ENCODE measurements around the gene TMEM163.
"Not testable (repeated sequence)": the region's sequence is repeated elsewhere in the genome, so short reads cannot be mapped to it uniquely, and the experiment has no call there.

The TMEM163 gene

DNA sequence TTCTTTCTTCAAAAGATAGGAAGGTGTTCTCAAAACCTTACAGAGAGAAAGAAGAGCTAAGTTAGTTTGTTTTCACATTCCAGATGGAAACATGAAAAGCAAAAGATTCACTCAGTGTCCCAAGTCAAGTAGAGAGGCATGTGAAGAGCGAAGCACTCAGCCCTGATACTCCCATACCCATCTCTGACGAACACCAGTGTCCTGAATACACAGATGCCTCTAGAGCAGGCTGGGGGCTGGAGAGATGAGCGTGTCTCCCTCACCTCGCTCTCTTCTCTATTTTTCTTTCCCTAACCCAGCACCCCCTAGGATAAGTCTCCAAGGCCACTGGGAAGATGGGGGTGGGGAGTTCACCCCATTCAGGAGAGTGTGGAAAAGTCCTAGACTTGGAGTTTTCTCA lies 227.8 kb downstream of the TMEM163 start:
- no peak for DNase-seq (ENCODE audit: low read depth in 2 of 2)

DNA sequence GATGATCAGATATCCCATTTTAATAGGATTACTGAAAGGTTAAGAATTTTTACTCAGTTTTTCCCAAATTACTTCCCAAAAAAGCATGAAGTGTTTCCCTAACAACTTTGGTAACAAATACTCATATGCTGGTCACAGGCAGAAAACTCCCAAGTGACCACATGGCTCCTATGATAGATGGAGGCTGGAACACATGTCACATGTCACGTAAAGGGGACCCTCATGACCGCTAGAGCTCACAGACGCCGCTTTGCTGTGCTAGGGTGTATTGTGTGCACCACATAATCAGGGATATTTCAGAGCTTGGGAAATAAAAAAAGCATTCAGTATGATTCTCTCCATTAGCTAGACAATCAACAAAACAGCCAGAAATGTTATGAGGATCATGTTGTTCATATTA lies 228.2 kb downstream of the TMEM163 start:
- DNase-seq (ENCODE audit: low read depth in 2 of 2): no peak

GRCh38 chr2:134489732-134490384 lies 228.9 kb downstream of the TMEM163 start:
- DNase-seq (ENCODE audit: low read depth in 2 of 2): no peak

- no peak for DNase-seq (ENCODE audit: low read depth in 2 of 2)
These were observed 235.9 kb downstream of the TMEM163 start for GRCh38 chr2:134482766-134483340.

GRCh38 chr2:134482131-134482723 lies 236.6 kb downstream of the TMEM163 start:
- DNase-seq (ENCODE audit: low read depth in 2 of 2): no peak

- no peak for DNase-seq (ENCODE audit: low read depth in 2 of 2)
These were observed 239.0 kb downstream of the TMEM163 start for GRCh38 chr2:134479696-134480330.

DNA sequence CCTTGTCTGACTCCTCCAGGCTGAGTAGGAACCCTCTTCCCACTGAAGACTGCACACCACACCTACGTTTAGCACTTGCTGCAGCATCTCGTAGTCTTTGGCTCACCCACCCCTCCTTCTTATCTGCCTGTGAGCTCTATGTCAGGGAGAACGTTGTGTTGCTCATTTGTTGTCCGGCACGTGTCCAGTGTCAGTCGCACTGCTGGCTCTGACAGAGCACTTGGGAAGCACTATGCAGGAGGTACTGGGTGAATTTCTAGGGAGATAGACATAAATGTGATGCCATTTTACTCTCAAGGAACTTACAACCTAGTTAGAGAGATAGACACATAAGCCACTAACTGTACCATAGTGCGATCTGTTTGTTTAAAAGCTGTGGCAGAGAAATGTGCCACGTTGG lies 241.8 kb downstream of the TMEM163 start:
- DNase-seq (ENCODE audit: low read depth in 2 of 2): not testable (repeated sequence)

DNA sequence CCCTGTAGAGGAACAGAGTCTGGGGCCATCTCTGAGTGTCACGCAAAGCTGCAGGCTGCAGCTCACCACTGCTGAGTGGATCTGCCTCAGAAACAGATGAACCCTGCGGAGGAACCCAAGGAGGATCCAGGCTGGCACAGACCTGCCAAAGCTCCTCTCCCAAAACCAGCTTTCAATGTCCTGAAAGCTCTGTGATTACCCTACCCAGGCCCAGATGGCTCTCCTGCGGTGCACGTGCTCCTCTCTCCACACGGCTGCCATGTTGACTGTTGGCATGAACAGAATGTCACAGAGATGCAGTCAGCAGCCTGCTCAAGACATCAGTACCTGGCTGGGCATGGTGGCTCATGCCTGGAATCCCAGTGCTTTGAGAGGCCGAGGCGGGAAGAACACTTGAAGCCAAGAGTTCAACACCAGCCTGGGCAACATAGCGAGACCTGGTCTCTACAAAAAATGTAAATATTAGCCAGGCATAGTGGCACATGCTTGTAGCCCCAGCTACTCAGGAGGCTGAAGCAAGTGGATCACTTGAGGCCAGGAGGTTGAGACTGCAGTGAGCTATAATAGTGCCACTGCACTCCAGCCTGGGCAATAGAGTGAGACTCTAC lies 248.1 kb downstream of the TMEM163 start:
- DNase-seq (ENCODE audit: low read depth in 2 of 2): no peak

DNA sequence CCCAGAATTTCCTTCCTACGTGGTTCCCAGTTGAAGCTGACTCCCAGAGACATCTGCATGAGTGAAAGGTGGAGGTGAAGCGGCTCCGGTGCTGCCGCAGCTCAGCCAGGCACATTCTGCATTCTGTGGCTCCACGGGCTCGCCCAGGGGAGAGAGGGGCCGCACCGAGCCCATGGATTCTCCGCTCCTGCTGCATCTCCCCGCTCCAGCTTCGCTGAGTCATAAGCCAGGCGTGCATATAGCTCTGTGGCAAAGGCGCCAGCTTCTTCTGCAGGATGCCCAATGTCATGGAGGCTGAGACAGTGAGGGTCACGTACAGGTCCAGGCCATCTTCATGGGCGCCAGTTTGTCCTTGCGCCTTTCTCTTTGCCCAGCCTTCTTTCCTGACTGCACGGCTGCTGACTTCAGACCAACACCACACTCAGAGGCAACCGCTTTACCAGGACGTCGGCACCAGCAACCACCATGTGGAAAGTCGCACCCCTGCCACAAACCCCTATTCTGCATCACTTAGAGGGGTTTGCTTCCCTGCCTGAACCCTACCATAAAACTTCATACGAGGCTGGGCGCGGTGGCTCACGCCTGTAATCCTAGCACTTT lies 249.2 kb downstream of the TMEM163 start:
- DNase-seq (ENCODE audit: low read depth in 2 of 2): no peak

DNA sequence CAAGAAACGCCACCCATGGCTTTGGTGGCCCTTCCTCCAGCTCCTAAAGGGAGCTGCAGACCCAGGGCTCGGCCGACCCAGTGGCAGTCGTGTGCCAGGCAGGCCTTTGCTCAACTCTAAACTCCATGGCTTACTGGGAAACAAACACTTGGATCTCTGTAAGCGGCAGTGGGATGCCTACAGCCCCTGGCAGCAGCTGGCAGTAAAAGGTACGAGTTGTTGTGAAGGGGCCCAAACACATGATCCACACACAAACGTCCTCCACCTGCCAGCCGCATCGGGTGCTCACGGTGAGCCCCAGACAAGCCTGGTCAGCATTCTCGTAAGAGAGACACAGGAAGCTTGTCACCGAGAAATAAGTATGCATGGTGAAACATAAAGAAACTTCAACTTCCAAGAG lies 250.0 kb downstream of the TMEM163 start:
- no peak for DNase-seq (ENCODE audit: low read depth in 2 of 2)

- DNase-seq (ENCODE audit: low read depth in 2 of 2): no peak
These were observed 250.6 kb downstream of the TMEM163 start for GRCh38 chr2:134468164-134468563.

DNA sequence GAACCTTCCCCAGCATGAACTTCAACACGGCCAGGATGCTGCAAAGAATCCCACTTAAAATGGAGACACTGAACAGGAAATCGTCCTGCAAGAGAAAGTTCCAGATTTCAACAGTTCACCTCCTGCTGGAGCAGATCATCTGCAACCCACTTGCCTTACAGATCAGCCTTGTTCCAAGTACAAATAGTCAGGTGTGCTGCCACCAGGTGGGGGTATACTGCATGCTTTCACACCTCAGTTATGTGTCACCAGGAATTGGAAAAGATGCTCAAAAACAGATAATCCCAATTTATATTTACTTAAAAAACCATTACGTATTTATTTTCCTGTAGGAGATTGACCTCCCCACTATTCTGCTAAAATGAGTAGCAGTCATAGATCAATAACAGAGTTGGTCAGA lies 252.7 kb downstream of the TMEM163 start:
- no peak for DNase-seq (ENCODE audit: low read depth in 2 of 2)

DNA sequence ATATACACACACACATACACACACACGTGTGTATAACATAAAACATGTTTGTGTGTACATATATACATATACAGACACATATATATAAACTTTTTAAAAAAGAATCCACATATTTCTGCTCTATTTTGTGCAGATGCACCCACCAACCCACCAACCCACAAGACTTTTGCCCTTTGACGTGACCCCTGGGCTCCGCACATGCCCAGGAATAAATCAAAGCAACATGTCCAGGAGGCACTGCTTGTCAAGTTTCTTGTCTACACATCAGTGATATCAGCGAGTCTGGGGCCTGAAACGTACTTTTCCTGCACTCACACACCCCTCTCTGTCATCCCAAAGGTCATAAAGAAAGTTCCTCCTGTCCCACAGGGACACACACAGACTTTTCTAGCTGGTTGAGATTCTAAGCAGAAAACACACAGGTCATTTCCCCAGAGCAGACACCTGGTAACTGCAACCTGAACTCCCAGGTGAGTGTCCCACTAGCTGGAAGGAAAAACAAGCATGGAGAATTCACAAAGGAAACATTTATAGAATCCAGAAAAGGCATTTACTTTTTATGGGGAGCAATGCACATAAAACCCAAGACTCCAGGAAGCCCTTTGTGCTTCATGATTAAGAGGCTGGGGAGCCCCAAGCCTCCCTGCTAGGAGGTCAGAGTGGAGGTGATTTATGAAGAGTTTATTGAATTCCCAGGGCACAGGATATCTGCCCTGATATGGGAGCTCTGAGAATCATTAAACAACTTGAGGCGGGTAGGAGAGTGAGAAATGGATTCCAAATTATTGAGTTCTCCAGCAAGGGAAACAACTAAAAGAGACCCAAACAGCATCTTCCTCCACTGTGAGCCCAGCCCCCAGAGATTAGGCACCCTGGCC lies 253.3 kb downstream of the TMEM163 start:
- no peak for DNase-seq (ENCODE audit: low read depth in 2 of 2)

- DNase-seq (ENCODE audit: low read depth in 2 of 2): no peak
These were observed 255.1 kb downstream of the TMEM163 start for GRCh38 chr2:134463699-134464022.

DNA sequence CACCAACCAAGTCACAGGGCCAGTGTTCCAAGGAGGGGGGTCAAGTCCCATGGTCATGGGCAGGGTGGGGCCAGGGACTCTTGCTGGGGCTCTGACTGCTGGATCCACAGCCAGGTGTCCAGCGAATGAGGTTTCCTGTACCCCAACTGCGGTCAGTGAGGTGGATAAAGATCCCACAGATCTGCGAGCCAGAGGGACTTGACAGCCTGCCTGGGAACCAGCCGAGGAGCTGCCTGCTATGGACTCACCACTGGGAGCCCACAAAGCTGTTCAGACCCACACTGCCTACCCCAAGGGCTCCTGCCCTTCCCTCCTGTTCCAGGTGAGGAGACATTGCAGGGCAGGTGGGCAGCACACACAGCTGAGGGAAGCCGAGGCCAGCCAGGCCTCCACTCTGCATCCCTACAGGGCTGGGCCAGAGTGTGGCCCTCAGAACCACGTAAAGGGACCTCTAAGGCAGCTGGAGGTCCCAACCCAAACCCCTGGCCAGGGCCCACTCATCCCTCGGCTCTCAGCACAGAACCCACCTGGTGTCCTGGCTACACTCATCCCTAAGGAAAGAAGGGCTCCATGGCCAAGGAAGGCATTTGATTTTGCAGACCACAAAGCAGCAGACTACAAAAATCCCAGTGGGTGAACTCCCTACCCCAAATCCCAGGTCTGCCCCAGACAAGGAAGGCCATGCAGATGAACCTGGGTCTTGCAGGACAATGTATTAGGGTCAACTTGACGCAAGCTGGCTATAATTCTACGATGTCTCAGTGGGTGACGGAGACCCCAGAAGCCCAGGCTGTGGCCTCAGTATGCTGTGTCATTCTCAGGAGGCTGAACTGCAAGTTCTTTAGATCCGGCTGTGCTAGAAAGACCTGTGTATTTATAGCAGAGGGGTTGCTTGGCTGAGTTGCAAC lies 255.8 kb downstream of the TMEM163 start:
- no peak for DNase-seq (ENCODE audit: low read depth in 2 of 2)

GRCh38 chr2:134462275-134462674 lies 256.5 kb downstream of the TMEM163 start:
- DNase-seq (ENCODE audit: low read depth in 2 of 2): no peak

DNA sequence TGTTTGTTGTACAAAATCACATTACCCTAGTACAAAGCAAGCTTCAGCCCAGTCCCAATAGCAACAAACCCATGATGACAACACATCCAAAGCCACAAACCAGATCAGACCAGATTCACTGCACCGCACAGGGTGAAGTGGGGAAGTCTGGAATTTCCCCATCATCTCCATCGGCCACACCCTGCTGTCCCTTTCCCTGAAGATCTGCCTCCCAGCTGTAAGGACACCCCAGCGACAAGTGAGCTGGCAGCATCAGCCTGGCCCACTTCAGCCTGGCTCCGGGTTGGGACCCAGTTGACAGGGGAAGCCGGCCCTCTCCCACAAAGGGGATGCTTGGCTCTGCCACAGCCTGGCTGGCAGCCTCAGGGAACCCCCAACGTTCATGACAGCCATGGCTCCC lies 257.3 kb downstream of the TMEM163 start:
- DNase-seq (ENCODE audit: low read depth in 2 of 2): no peak

DNA sequence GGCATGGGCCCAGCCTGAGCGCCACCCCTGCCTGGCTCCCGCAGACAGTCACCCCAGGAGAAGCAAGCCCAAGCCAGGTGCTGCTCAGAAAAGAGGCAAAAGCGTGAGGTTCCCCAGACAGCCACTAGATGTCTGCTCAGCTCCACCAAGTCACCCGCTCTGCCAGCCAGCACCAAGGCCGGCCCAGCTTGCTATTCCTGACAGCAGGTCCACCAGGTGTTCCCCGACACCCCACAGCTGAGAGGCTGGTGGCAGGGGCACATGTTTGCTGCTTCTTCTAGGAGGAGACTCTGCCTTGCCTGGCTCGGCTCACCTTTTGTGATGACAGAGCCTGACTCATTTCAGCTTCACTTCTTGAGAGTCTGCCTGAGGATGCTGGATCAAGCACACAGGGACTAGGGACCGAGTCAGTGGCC lies 258.2 kb downstream of the TMEM163 start:
- peak in 1 of 2 experiments; percentile 5 for DNase-seq (ENCODE audit: low read depth in 2 of 2)

DNA sequence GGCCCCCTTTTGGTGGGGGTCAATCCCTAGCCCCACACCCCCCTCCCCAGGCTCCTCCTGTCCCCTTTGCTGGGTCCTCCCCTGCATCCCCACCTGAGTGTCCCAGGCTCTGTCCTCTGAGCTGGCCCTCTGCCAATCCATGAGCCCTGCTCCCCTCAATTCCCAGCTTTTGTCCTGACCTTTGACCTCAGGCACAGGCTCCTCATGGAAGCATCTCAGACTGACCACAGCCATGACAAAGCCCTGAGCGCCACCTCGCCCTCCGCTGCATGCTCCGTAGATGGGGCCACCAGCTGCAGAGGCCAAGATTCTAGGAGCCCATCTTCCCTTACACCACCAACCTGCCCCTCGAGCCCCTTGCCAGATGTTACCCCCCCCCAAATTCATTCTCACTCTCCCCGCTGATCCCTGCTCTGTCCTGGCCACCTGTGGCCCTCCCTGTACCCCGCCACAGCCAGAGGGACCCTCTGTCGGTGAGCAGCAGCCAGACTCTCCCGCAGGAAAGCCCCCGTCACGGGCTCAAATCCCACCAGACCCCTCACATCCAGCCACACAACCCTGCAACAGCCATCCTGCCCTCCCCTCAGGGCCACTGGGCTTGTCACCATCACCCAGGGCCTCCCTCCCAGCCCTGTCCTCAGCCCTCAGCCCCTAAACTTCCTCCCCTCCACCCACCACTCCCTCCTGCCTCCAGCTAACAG lies 258.9 kb downstream of the TMEM163 start:
- no peak for DNase-seq (ENCODE audit: low read depth in 2 of 2)

- no peak for DNase-seq (ENCODE audit: low read depth in 2 of 2)
These were observed 259.9 kb downstream of the TMEM163 start for GRCh38 chr2:134458950-134459349.
